G401 (cell line): Measurements from ENCODE around the gene TNIP3. TPM values are rescaled to one million over a fixed set of nuclear protein-coding genes. Genes with fewer than 3 reads are reported as not detected.
"Not testable (repeated sequence)": the region's sequence is repeated elsewhere in the genome, so short reads cannot be mapped to it uniquely, and the experiment has no call there.

ENCODE experiments used
- DNase-seq: peaks from one replicate; pipeline ENCODE4 v3.0.0-alpha.2; 2015; ENCODE audit warnings: low spot score
- in situ Hi-C: cut with HindIII; loops from 2 replicates; pipeline ENCODE4 v1.10.0; 2016; ENCODE audit warnings: low sequenced_read_pairs, mixed read lengths
- total RNA-seq: library from RNA; depleted of rRNA; stranded (reverse); fragments of >200 nt; shearing (Covaris generic); gene quantifications from 2 replicates; pipeline ENCODE4 v1.2.3, GENCODE V29; 2014

The TNIP3 gene
- total RNA-seq, 1 experiment from 2014 or later, result not detected

DNA sequence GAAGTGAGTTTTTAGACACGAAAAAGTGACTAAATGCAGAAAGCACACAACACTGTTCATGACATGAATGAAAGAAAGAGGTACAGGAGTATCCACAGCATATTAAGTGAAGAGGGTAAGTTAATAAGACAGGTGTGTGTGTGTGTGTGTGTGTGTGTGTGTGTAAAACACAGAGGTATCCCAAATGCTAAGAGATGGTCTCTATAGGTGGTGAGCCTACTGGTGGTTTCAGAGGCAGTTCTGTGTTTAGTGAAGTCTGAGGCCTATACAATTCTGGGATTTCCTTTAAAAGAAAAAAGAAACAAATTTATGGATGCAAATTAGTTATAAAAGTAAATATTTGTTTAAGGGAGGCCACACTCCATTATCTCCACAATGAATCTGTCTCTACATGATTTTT is 17.4 kb upstream of the TNIP3 start:
- in situ Hi-C loops, result no loop called here
- DNase-seq, result no peak

DNA sequence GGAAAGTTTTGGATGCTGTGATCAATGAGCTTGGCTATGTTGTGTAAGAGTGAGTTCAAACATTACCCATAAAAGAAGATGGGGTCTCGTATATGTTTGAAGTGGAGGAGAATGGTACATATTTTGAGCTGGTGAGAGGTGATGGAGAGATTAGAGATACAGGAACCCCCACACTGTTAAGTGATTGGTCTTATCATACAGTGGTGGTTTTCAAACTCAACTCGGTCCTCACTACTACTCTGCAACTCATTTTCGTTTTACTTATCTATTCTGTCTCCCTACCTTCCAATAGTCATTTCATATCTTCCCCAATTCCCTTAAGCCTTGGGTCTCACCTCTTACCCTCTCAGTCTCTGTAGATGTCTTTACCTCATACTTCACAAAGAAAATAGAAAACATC is 16.4 kb upstream of the TNIP3 start:
- no peak for DNase-seq
- in situ Hi-C loops, result no loop called here

DNA sequence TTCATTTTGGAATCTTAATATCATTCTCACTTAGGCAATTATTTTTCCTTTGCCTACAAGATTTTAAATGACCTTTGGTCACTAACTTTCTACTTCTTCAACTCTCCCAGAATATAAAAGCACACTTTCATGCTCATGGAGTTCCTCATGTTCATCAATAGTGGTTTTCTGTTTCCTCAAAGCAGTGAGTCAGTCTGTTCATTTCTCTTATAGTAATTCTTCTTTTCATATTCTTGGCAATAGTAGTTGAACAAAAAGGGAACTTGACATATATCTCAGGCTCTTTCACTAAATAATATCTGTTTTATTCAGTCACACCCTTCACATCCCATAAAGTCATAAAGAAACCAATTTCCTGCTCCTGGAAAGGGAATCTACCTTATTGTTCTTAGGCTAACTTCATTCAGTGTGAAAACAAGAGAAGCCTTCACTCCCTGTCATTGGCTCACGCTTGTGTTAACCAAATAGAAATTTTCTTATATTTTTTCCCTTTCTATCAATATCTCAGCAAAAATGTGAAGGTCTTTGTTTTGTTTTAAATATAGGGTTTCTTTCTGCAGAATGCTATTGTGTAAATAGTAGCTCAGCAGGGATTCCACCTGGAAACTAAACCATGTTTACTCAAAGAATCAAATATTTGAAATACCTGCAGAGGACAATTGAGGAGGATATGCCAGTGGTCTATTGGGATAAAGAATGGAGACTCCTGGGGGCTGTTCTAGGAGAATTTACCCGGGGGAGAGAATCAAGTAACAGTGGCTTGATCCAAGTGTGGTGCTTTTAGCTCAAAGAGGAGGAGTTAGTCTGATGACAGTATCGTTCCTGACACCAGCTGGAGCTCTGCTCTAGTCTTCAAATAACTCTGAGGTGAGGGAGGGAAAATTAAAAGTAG is 13.4 kb upstream of the TNIP3 start:
- in situ Hi-C loops, result no loop called here
- DNase-seq, result no peak

DNA sequence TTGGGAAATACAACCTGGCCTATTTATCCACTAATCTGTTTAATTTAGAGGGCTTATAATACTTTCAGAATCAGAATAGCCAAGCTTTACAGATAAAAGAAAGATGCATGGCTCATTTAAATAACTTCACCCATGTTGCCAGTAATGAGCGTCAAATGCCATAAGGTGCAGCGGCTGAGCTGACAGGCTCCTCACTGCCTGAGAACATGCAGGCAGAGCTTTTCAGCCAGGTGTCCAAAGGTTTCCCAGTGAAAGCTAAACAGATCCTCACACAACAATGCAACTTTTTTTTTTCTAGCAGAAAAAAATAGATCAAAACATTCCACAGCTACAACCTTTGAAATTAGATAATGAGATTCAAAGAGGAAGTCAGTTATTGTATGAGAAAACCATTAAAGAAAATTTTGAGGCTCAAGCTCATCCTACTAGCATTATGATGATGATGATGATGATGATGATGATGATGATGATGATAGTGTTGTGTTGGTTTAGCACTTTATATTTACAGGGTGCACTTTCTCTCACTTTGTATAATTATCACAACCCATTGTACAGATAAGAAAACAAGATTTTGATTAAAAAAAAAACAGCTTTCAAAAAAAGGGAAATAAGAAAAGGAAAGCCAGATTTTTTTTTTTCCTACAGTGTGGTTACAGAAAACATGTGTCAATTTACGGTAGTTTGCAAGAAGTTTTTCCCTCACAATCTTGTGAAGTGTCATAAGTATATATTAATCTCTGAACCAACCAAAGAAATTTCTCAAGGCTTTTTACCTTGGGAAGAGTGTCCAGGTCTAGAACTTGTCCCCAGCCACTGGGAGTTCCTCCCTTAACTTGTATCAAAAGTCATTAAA is 12.2 kb upstream of the TNIP3 start:
- in situ Hi-C loops, result no loop called here
- peak; percentile 67 for DNase-seq

DNA sequence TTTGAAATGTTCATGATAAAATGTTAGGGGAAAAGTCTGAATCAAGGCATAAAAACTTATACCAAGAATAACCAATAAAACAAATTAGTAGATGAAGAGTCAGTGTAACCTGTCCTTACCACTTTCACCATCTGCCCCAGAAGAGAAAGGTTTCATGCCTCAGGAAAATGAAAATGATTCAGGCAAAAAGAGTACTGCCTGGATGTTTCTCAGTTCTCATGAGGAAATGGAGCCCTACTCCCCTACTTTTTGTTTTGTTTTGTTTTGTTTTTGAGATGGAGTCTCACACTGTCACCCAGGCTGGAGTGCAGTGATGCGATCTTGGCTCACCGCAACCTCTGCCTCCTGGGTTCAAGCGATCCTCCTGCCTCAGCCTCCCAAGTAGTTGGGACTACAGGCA is 7.4 kb upstream of the TNIP3 start:
- in situ Hi-C loops, DNase-seq: not testable (repeated sequence)

DNA sequence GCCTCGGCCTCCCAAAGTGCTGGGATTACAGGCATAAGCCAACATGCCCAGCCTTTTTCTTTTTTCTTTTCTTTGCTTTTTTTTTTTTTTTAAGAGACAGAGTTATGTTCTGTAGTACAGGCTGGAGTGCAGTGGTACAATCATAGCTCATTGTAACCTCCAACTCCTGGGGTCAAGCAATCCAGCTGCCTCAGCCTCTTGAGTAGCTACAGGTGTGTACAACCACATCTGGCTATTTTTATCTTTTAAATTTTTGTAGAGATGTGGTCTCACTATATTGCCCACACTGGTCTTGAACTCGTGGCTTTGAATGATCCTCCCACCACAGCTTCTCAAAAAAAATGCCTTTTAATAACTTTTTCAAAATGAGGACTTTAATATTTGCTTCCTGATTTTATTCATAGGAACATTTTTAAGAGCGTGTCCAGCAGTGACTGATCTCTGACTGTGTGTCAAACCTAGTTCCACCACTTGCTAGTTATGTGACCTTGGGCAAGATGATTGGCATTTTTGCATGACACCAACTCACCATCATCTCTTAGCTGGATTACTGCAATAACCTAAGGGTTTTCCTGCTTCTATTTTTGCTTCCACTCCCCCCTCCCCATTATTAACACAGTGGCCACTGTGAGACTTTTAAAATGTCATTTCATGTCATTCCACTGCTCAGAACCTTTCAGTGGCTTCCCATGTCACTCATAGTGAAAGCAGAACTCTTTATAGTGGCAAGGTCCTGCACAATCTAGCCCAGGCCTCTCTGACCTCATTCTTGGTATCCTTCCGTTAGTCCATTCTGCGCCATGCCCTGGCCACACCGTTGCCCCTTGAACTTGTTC is 4.5 kb upstream of the TNIP3 start:
- no peak for DNase-seq
- in situ Hi-C loops, result no loop called here

DNA sequence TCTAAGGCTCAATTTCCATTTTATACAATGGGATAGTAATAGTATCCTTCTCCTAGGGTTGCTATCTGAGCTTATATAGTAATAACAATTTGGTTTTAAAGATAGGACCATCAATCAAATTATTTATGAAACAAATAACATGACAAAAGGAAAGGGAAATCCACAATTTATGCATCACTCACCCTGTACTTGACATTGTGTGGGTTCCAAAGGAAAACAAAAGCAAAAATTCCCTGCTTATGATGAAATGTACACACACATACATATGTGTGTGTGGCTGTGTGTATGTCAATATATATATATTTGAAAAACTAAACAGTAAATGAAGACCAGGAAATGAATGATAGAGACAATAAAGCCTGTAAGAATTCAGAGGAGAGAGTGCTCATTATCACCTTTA is 2.9 kb upstream of the TNIP3 start:
- no peak for DNase-seq
- in situ Hi-C loops, result no loop called here

DNA sequence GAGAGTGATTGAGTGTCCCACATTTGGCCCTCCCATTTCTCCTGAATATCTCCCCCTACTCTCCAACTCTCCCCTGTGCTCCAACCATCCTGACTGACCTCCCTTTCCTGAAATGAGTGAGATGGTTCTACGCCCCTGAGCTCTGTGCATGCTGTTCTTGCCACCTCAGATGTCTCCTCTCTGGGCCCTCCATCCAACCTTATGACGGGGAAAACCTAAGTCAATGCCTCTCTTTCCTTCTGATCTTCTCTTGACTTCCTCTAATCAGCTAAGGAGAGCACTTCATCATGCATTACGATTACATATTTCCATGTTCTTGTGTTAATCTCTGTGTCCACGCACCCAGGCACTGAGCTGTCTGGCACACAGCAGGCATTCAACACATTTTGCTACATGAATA is 1.1 kb upstream of the TNIP3 start:
- in situ Hi-C loops, result no loop called here
- no peak for DNase-seq

DNA sequence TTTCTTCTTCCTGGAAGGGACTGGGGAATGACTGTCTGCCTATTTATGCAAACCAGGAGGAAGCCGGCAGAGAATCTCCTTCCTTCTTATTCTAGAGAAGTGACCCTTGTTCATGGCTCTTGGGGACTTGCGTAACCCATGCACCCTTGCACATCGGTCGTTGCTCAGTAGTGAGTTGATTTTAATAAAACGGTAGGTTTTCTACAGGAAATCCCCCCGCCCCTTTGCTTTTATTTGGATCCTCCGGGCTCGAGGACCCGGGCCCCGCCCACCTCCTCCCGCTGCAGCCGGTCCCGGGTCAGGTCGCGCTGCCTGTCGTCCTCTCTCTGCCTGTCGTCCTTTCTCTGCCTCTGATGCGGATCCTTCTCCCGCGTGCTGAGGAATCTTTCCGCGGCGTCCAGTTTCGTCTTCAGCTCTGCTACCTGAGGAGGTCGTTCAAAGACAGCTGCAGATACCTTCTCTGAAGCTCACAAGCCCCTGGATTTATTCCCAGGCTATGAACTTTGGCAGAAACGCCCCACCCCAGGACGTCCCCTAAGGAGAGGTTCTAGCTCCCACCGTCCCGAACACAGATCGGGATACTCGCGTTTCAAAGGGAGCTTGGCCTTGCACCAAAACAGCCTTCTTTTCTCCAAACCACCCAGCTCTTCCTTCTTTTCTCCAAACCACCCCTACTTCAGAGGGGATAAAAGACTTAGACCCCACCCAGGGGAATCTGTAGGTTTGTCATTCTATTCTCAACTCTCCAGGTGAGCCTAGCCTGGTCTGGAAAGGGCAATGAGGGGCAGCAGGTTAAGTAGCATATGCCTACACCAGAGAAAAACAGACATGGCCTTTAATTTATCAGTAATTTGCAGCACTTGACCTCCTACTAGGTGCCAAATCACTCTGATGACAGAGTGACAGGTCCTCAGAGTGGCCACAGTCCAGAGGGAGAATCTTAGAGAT is 7.0 kb downstream of the TNIP3 start:
- in situ Hi-C loops, result no loop called here
- peak; percentile 39 for DNase-seq

DNA sequence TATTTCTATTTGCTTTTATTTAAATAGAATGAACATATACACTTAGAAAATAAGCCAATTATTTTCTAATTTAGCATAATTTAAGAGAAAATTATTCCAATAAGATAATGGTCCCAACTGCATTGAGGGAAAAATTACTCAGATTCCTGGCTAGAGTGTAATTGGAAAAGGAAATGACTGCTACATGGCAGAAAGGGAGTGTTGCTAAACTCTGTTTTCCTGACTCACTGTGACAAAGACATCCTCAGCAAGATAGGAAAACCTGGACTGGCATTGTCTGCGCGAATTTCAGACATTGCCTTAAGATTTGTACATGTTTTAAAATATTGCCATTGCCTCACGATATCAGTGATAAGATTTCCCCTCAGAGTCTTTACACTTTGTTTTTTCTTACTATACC is 8.2 kb downstream of the TNIP3 start:
- DNase-seq, result peak; percentile 27
- in situ Hi-C loops, result no loop called here

DNA sequence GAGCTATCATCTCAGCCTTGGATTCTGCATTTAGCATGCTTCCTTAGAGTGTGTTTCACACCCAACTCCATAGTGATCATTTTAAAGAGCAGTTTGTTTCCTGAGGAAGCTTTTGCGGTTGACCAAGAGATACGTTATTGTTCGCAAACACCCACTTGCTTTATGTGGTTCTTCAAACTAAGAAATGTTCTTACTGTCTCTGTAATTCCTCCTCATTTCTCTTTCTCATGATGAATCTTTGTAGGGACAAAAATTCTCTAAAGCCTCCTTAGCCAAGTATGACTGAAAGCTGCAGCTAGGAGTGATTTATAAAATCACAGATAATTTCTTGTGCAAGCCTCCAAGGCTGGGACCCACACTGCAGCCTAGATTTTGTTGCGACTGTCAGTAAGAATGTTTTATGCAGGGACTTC is 10.0 kb downstream of the TNIP3 start:
- no peak for DNase-seq
- in situ Hi-C loops, result no loop called here

DNA sequence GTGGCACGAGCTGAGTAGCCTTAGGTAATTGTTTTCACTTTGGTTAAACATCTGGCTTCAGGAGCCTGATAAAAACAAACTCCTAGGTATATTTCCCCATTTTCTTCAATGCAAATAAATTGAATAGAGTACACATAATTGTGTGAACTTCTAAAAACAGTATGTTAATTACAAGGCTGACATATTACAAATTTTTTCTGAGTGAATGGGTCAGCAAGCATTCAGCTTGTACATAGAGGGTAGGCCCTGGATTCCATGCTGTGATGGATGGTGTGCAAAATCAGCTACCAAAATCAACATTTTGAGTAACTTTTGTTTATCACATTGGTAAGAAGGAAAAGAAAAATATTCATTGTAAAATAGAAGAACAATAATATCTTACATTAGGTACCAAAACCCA is 12.2 kb downstream of the TNIP3 start:
- in situ Hi-C loops, result no loop called here

DNA sequence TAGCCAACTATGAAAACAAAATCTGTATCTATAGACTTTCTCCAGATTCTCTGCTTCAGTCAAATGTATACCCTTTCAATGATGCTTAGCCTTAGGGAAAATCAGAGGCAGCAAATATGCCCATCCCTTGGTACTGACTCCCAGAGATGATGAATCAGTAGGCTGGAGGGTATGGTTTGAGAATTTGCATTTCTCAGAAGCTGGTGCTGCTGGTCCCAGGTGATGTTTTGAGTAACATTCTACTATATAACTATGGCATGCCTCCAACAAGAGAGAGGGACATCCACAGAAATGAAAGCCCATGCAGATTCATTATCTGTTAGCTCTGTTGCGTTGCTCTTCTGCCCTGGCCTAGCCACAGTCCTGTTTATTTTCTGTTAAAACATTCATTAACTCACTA is 13.6 kb downstream of the TNIP3 start:
- in situ Hi-C loops, result no loop called here

More for the DNA sequence above, 12.2 kb downstream of the TNIP3 start:
- no peak for DNase-seq

DNA sequence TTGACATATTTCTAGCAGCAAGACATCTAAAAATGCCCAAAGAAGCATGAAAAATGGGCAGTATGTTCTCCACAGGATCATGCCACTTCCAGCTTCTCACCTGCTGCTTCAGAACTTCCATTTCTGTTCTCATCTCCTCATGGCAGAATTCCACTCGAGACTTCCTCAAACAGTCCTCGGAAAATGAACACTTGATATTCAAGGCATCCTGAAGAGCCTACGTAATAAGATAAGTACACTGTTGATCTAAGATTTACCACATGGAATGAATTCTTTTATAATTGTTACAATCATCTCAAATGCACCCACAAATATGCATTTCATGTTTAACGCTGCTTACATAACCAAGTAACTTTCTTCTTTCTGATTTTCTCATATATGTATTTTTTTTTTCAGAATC is 14.1 kb downstream of the TNIP3 start:
- in situ Hi-C loops, result no loop called here
- peak; percentile 17 for DNase-seq

More for the DNA sequence above, 13.6 kb downstream of the TNIP3 start:
- DNase-seq, result no peak

DNA sequence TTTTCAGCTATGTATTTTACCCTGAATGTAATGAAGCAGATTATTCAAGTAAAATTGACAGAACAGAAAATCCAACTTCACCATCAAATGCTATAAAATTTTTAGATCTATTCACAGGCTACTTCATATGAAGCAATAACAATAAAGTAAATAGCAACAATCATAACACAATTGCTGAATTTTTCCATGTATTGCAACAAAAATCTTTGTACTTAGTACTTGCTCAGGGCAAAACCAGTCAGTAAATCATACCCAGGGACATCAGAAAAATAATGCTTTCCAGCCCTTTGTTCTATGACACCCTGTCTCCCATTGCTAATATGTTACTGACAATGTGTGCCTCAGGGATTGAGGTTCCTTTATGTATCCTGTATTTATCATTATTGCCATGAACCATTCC is 15.5 kb downstream of the TNIP3 start:
- in situ Hi-C loops, result no loop called here

DNA sequence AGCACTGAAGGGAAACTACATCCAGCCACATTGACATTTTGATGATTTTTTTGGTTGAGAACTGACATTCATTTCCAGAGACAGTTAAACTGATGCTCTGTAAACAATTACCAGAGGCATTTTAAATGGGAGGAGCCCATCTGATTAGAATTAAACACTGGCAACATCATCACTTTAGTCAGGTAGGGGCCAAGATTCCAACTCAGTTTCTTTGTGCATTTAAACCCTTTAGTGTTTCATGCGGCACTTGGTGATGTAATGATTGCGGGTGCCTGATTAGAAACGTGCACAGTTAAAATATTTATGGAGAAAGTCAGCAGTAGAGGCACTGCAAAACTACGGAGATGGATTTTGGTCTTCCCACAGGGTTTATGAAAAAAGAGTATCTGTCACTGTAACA is 16.1 kb downstream of the TNIP3 start:
- in situ Hi-C loops, result no loop called here
- DNase-seq, result no peak

More for the DNA sequence above, 15.5 kb downstream of the TNIP3 start:
- no peak for DNase-seq

DNA sequence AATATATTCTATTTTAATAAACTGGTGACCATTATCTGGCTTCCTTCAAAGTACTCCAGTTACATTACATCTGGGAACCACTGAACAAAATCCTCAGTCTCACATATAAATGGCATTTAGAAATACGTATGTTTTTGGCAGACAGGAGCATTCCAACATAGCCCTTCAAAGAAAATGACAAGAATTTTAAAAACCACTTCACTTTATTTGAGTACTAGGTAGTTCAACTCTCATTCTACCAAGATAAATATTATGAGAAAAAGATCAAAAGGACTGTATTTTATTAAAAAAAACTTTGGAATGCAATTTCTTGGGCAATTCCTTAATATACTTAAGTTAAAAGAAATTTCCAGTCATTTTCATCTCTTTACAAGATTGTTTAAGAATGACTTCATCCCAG is 17.6 kb downstream of the TNIP3 start:
- no peak for DNase-seq
- in situ Hi-C loops, result no loop called here

DNA sequence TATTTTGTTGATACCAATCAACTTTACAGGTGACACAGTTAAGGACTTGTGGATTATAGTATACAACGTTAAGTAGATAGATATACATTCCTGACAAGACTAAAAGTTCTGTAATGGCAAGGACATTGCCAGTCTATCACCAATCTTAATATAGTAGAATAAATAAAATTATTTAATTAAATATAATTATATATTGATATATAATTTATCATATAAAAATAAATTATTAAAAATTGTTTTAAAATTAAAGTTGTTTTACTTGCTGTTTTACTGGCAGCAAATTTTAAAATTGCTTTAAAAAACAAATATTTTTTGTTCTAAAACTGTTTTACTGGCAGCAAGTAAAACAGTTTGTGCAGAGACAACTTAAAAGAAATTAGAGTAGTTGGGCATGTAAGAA is 18.7 kb downstream of the TNIP3 start:
- in situ Hi-C loops, result no loop called here
- DNase-seq, result no peak
